GM20000 (cell line): ENCODE data around the gene CCR8.

Experiments
- DNase-seq: peaks from one replicate; pipeline ENCODE4 v3.0.0; 2012; ENCODE audit warnings: low spot score
- TF ChIP-seq, protein P1 (sequence below): IDR thresholded peaks from 2 replicates; pipeline ENCODE4 v1.5.1; 2012; ENCODE audit warnings: mild to moderate bottlenecking, control low read depth; ENCODE audit errors: extremely low read depth, missing control alignments

The CCR8 gene

GRCh38 chr3:39327053-39327745, 2.3 kb upstream of the CCR8 start:
- no peak for DNase-seq
- TF ChIP-seq, protein P1, sequence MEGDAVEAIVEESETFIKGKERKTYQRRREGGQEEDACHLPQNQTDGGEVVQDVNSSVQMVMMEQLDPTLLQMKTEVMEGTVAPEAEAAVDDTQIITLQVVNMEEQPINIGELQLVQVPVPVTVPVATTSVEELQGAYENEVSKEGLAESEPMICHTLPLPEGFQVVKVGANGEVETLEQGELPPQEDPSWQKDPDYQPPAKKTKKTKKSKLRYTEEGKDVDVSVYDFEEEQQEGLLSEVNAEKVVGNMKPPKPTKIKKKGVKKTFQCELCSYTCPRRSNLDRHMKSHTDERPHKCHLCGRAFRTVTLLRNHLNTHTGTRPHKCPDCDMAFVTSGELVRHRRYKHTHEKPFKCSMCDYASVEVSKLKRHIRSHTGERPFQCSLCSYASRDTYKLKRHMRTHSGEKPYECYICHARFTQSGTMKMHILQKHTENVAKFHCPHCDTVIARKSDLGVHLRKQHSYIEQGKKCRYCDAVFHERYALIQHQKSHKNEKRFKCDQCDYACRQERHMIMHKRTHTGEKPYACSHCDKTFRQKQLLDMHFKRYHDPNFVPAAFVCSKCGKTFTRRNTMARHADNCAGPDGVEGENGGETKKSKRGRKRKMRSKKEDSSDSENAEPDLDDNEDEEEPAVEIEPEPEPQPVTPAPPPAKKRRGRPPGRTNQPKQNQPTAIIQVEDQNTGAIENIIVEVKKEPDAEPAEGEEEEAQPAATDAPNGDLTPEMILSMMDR = no peak

GRCh38 chr3:39327746-39328349, 1.7 kb upstream of the CCR8 start:
- peak; percentile 36 for DNase-seq
- TF ChIP-seq, protein P1 = no peak

GRCh38 chr3:39330824-39331223, 1.3 kb downstream of the CCR8 start:
- no peak for DNase-seq
- TF ChIP-seq, protein P1 = no peak

DNA sequence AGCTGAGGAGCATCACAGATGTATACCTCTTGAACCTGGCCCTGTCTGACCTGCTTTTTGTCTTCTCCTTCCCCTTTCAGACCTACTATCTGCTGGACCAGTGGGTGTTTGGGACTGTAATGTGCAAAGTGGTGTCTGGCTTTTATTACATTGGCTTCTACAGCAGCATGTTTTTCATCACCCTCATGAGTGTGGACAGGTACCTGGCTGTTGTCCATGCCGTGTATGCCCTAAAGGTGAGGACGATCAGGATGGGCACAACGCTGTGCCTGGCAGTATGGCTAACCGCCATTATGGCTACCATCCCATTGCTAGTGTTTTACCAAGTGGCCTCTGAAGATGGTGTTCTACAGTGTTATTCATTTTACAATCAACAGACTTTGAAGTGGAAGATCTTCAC, 3.0 kb downstream of the CCR8 start:
- no peak for DNase-seq
- TF ChIP-seq, protein P1 = no peak

DNA sequence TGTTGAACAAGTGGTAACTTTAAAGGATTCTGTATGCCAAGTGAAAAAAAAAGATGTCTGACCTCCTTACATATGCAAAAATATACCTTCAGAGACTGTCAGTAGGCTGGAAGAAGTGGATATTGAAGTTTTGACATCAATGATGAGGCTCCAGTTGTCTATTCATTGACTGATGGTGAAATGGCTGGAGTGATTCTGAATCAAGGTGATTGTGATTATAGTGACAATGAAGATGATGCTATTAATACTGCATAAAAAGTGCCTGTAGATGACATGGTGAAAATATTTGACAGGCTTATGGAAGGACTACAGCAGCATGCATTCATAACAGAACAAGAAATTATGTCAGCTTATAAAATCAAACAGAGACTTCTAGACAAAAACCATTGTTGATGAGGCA, 4.1 kb downstream of the CCR8 start:
- TF ChIP-seq, protein P1 = no peak
- no peak for DNase-seq

DNA sequence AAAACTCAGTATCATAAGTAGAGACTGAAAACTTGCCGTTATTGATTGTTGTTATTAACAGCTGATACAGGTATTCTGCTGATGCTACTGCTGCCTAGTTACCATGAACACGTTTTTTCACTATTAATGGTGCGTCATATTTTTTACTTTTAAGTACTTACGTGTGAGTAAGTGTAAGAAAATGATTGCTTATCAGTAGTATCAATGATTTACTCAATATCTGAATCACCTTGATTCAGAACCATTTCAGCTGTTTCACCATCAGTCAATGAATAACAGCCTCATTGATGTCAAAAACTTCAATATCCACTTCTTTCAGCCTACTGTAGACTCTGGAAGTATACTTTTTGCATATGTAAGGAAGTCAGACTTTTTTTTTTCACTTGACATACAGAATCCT, 4.7 kb downstream of the CCR8 start:
- TF ChIP-seq, protein P1 = no peak
- no peak for DNase-seq

- TF ChIP-seq, protein P1 = no peak
- DNase-seq = no peak
Measured at GRCh38 chr3:39338201-39338600, 8.7 kb downstream of the CCR8 start.
